Vagina (tissue), 2 donors: ENCODE results near the gene FAAP20. TPM values are rescaled to one million over a fixed set of nuclear protein-coding genes. Genes with fewer than 3 reads are reported as not detected.

Source experiments
- DNase-seq, 2 donors: peaks; one replicate each; pipeline ENCODE4 v3.0.0-alpha.2; 2017; ENCODE audit errors: extremely low spot score in 2 of 2
- H3K27ac ChIP-seq: fragments of 200-600 bp; sonication (generic); one replicate; pipeline ENCODE4 v1.5.1; 2019
- H3K27me3 ChIP-seq: fragments of 200-600 bp; sonication (generic); one replicate; pipeline ENCODE4 v1.5.1; 2019
- H3K36me3 ChIP-seq, 2 donors: fragments of 200-600 bp; sonication (generic); one replicate each; pipeline ENCODE4 v1.5.1; 2017 to 2019
- H3K4me1 ChIP-seq: fragments of 200-600 bp; sonication (generic); one replicate; pipeline ENCODE4 v1.5.1; 2019
- H3K4me3 ChIP-seq, 2 donors: fragments of 200-600 bp; sonication (generic); 1 replicate in 1 of 2; 2 replicates in 1 of 2; pipeline ENCODE4 v1.5.1; 2016 to 2019
- H3K9me3 ChIP-seq: fragments of 200-600 bp; sonication (generic); one replicate; pipeline ENCODE4 v1.5.1; 2019
- POLR2A ChIP-seq, 2 donors: fragments of 450-650 bp; IDR thresholded peaks; one replicate each; pipeline ENCODE4 v1.6.1; 2017; ENCODE audit warnings: antibody characterized with exemption in 2 of 2, mild to moderate bottlenecking in 2 of 2, moderate library complexity in 2 of 2
- POLR2AphosphoS5 ChIP-seq, 2 donors: sonication (generic); formaldehyde crosslinking; IDR thresholded peaks; one replicate each; pipeline ENCODE4 v1.9.0; 2017; ENCODE audit warnings: antibody characterized with exemption in 2 of 2, mild to moderate bottlenecking in 2 of 2, low read depth in 1 of 2; ENCODE audit not compliant: insufficient read depth in 1 of 2
- intact Hi-C: fragments of 100-400 bp; cut with DNase I; formaldehyde crosslinking; loops from one replicate; pipeline ENCODE4 v1.15.1; 2023
- total RNA-seq: library from RNA; depleted of rRNA; stranded (reverse); fragments of >200 nt; gene quantifications from one replicate; pipeline ENCODE4 v1.2.3, GENCODE V29; 2016
- TF ChIP-seq, protein P1 (sequence below), 3 experiments: fragments of 450-650 bp in 2 of 3; fragments of 200-600 bp in 1 of 3; sonication (generic) in 1 of 3; IDR thresholded peaks; one replicate each; pipeline ENCODE4 v1.5.1; 2017 to 2019; ENCODE audit warnings: antibody characterized with exemption in 3 of 3, mild to moderate bottlenecking in 2 of 3, moderate library complexity in 2 of 3

The FAAP20 gene
- total RNA-seq, 1 donor from 2014 or later: 92.3 TPM

DNA sequence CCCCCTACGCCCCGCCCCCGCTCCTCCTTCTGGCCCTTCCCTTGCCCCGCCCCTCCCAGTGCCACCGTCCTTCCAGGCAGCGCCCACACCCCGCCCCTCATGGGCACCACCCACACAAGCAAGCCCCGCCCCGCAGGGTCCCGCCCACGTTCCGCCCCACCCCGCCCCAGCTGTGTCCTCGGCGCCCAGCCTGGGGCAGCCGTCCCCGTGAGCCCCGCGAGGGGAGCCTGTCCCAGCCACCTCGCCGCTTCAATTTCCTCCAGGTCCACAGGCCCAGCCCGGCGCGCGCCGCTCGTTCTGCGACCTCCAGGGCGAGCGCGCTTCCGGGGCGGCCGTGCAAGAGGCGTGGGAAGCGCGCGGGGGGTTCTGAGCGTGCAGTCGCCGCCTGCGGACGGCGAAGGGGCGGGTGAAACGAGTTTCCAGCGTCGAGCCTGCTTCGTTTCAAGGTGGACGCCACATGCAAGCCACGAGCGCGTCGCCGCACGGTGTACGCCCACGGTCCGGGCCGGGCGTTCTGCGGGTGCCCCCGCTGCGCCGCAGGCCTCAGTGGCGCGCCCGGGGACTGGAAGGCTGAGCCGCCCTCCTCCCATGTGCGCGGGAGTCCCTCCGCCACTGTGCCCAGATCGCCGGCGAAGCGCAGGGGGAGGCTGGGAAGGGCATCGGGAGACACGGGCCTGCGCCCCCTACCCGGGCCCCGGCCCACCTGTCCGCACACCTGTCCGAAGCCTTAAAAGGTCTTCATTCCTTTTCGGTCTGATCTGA is 10.8 kb upstream of the FAAP20 start:
- Histone ChIP-seq H3K27me3 (no peaks in the 10 kb centered on the region), H3K4me3 (peak overlapping the region; percentile 45 to 56), H3K36me3 (no peaks in the 10 kb centered on the region), H3K27ac (peak overlapping the region; percentile 97), H3K9me3 (no peaks in the 10 kb centered on the region), H3K4me1 (peaks cover 72% of the 10 kb centered on the region)
- intact Hi-C loops: no loop called here
- TF ChIP-seq POLR2AphosphoS5 (IDR thresholded peaks at IDR 0.05; ENCODE audit: insufficient read depth in 1 of 2, low read depth in 1 of 2): peak in 1 of 2 donors; percentile 91
- TF ChIP-seq, protein P1, sequence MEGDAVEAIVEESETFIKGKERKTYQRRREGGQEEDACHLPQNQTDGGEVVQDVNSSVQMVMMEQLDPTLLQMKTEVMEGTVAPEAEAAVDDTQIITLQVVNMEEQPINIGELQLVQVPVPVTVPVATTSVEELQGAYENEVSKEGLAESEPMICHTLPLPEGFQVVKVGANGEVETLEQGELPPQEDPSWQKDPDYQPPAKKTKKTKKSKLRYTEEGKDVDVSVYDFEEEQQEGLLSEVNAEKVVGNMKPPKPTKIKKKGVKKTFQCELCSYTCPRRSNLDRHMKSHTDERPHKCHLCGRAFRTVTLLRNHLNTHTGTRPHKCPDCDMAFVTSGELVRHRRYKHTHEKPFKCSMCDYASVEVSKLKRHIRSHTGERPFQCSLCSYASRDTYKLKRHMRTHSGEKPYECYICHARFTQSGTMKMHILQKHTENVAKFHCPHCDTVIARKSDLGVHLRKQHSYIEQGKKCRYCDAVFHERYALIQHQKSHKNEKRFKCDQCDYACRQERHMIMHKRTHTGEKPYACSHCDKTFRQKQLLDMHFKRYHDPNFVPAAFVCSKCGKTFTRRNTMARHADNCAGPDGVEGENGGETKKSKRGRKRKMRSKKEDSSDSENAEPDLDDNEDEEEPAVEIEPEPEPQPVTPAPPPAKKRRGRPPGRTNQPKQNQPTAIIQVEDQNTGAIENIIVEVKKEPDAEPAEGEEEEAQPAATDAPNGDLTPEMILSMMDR (IDR thresholded peaks at IDR 0.05): no peak
- peak in 1 of 2 donors; percentile 73 for TF ChIP-seq POLR2A (IDR thresholded peaks at IDR 0.05)
- no peak for DNase-seq

DNA sequence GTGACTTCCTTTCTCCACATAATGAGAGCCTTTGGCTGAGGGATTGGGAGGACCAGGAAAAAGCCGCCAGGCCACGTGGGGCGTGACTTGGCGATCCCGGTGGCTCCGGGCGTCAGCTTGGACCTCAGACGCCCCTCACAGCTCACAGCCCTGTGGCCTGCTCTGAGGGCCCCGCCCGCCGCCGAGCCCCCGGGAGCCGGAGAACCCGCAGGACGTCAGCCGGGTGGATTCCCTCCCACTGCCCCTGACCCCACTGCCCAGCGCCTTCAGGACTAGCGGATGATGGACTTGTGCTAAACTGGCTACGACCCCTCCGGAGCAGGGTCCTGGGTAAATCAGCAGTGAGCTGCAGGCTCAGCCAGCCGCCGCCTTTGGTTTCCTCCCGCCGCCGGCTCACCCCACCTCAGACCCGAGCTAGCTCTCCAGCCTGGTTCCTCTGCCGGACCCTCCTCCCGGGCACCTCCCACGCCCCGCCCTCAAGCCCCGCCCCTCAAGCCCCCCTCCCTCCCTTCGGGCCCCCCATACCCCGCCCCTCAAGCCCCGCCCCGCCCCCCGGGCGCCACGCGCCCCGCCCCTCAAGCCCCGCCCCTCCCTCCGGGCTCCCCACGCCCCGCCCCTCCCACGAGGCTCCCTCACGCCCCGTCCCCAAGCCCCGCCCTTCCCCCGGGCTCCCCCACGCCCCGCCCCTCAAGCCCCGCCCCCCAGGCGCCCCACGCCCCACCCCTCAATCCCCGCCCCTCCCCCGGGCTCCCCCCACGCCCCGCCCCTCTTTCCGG is 10.0 kb upstream of the FAAP20 start:
- H3K27me3 ChIP-seq: no peaks in the 10 kb centered on the region
- intact Hi-C loops: no loop called here
- H3K27ac ChIP-seq: peak overlapping the region; percentile 88
- no peaks in the 10 kb centered on the region for H3K36me3 ChIP-seq
- peaks cover 72% of the 10 kb centered on the region for H3K4me1 ChIP-seq
- no peaks in the 10 kb centered on the region for H3K9me3 ChIP-seq
- peak overlapping the region; percentile 49 to 54 for H3K4me3 ChIP-seq
- TF ChIP-seq, protein P1 (IDR thresholded peaks at IDR 0.05): no peak
- peak in 1 of 2 donors; percentile 88 for TF ChIP-seq POLR2AphosphoS5 (IDR thresholded peaks at IDR 0.05; ENCODE audit: insufficient read depth in 1 of 2, low read depth in 1 of 2)
- peak in 1 of 2 donors; percentile 58 for TF ChIP-seq POLR2A (IDR thresholded peaks at IDR 0.05)
- DNase-seq: no peak

DNA sequence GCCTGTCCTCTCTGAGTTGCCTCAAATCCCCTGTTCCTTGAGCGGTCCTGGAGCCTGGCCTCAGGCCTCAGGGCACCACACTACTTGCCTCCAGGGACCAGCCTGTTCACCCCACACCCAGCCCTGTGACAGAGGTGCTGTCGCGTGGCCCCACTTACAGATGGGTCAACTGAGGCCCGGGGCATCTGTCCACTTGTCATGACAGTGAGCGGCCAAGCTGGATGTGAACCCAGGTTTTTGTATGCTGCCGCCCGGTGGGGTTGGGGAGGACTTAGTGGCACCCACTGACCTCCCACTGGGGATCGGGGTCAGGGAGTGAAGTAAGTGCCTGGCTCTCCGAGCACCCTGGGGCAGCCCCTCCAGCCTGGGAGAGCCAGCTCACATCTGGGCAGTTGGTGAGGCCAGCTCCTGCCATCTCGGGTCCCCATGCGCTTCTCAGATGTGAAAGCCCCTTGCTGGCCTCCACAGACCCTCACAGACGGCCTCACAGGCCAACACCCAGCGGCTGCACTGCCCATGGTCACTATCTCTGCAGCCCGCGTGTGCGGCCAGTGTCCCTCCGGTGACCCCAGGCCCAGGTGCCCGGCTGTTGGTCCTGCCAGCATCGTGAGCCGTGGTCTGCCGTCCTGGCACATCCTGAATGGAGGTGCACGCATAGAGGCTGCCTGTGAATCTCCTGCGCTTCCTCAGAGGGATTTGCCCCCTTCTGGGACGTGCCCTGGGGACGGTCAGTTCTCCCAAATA is 9.3 kb upstream of the FAAP20 start:
- Histone ChIP-seq H3K27ac (peak overlapping the region; percentile 88), H3K36me3 (no peaks in the 10 kb centered on the region), H3K4me1 (peaks cover 72% of the 10 kb centered on the region), H3K9me3 (no peaks in the 10 kb centered on the region), H3K4me3 (peak overlapping the region; percentile 49 to 54), H3K27me3 (no peaks in the 10 kb centered on the region)
- no peak for DNase-seq
- TF ChIP-seq POLR2AphosphoS5 (IDR thresholded peaks at IDR 0.05; ENCODE audit: insufficient read depth in 1 of 2, low read depth in 1 of 2): no peak
- intact Hi-C loops: no loop called here

DNA sequence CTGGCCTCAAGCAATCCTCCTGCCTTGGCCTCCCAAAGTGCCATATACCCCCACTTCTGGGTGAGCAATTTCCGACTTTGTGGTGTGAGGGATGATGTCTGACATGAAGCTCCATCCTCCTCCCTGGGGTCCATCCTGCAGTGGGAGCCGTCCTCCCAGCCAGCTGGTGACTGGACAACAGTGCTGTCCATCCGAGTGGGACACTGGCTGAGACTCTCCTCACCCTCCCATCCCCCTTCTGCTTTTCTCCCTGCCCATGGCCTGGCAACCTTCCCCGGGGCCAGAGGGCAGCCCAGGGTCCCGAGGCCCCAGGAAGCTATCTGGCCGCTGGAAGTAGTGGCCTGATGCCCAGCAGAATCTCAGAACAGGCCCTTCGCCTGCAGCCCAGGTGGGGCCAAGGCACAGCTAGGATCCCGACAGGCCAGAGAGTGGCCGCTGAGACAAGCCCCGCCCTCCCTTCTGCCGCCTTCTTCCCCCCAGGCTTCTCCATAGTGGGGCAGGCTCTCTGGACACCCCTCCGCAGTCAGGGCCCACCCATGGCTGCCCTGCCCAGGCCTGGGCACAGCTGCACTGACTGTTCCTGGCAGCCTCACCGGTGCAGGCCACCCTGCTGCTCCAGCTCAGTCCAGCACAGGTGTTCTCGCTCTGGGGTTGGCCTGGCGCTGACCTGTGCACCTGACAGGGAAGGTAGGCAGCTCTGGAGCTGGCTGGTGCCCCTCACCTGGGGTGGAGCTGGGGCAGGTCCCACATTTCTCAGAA is 8.4 kb upstream of the FAAP20 start:
- no peaks in the 10 kb centered on the region for H3K36me3 ChIP-seq
- no peaks in the 10 kb centered on the region for H3K27me3 ChIP-seq
- H3K27ac ChIP-seq: peak overlapping the region; percentile 88
- H3K9me3 ChIP-seq: no peaks in the 10 kb centered on the region
- intact Hi-C loops: no loop called here
- H3K4me3 ChIP-seq: no peak overlapping the region
- no peak for DNase-seq
- TF ChIP-seq, protein P1 (IDR thresholded peaks at IDR 0.05): no peak
- no peak for TF ChIP-seq POLR2AphosphoS5 (IDR thresholded peaks at IDR 0.05; ENCODE audit: insufficient read depth in 1 of 2, low read depth in 1 of 2)
- no peak for TF ChIP-seq POLR2A (IDR thresholded peaks at IDR 0.05)
- peaks cover 68% of the 10 kb centered on the region for H3K4me1 ChIP-seq
